ENCODE data around the gene MBD5.

The MBD5 gene

GRCh38 chr2:148300544-148300943, 279.7 kb downstream of the MBD5 start:
- TF ChIP-seq CTCF (conservative IDR thresholded peaks at IDR 0.05; ENCODE audit: low read depth) = no peak
- no peak for DNase-seq (ENCODE audit: low spot score)
- ChIA-PET POLR2A (ENCODE audit: low non-redundant PET) (no interaction called here), CTCF (no interaction called here)
- no peak overlapping the region for H3K27ac ChIP-seq

- TF ChIP-seq CTCF (conservative IDR thresholded peaks at IDR 0.05; ENCODE audit: low read depth) = no peak
- DNase-seq (ENCODE audit: low spot score) = no peak
- ChIA-PET POLR2A (ENCODE audit: low non-redundant PET) (no interaction called here), CTCF (no interaction called here)
- H3K27ac ChIP-seq = no peak overlapping the region
These were observed 280.5 kb downstream of the MBD5 start for GRCh38 chr2:148301362-148301761.

- POLR2A ChIA-PET (ENCODE audit: low non-redundant PET) = no interaction called here
- H3K27ac ChIP-seq = no peak overlapping the region
- CTCF ChIA-PET = no interaction called here
- DNase-seq (ENCODE audit: low spot score) = no peak
- TF ChIP-seq CTCF (conservative IDR thresholded peaks at IDR 0.05; ENCODE audit: low read depth) = no peak
These were observed 281.6 kb downstream of the MBD5 start for GRCh38 chr2:148302526-148302925.

- ChIA-PET POLR2A (ENCODE audit: low non-redundant PET) (no interaction called here), CTCF (no interaction called here)
- no peak for TF ChIP-seq CTCF (conservative IDR thresholded peaks at IDR 0.05; ENCODE audit: low read depth)
- H3K27ac ChIP-seq = no peak overlapping the region
- no peak for DNase-seq (ENCODE audit: low spot score)
These were observed 282.3 kb downstream of the MBD5 start for GRCh38 chr2:148303161-148303560.

GRCh38 chr2:148305476-148305875, 284.6 kb downstream of the MBD5 start:
- CTCF ChIA-PET = no interaction called here
- H3K27ac ChIP-seq = no peak overlapping the region
- no peak for DNase-seq (ENCODE audit: low spot score)
- POLR2A ChIA-PET (ENCODE audit: low non-redundant PET) = no interaction called here
- TF ChIP-seq CTCF (conservative IDR thresholded peaks at IDR 0.05; ENCODE audit: low read depth) = no peak

DNA sequence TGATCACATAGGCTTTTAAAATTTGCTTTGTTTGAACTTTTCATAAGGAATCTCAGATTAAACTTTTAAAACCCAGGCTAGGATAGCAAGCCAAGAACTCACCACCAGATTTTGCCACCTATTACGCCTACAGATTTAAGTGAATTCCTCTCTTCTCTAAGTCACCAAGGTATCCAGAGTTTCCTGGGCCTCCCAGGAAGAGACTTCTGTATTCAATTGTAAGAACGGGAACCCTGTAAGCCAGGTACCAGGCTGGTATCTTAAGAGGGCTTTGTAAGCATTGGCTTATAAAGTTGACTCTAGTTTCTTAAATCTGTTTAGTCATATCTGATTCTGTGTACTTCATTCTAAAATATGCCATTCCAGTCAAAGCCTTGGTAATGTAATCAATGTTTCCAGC, 285.1 kb downstream of the MBD5 start:
- CTCF ChIA-PET = interaction anchor here (1.1 kb wide), 1 partner anchor 9 kb away, joined by 3 read pairs; no protein-coding TSS in a partner anchor
- POLR2A ChIA-PET (ENCODE audit: low non-redundant PET) = no interaction called here
- DNase-seq (ENCODE audit: low spot score) = no peak
- no peak overlapping the region for H3K27ac ChIP-seq
- no peak for TF ChIP-seq CTCF (conservative IDR thresholded peaks at IDR 0.05; ENCODE audit: low read depth)

GRCh38 chr2:148317598-148317997, 296.7 kb downstream of the MBD5 start:
- no peak for TF ChIP-seq CTCF (conservative IDR thresholded peaks at IDR 0.05; ENCODE audit: low read depth)
- ChIA-PET CTCF (no interaction called here), POLR2A (ENCODE audit: low non-redundant PET) (no interaction called here)
- no peak for DNase-seq (ENCODE audit: low spot score)
- no peak overlapping the region for H3K27ac ChIP-seq
